ENCODE measurements around the gene PDZD2.

The PDZD2 gene

GRCh38 chr5:31832966-31833365, 194.0 kb downstream of the PDZD2 start:
- no peak for DNase-seq

GRCh38 chr5:31833710-31834109, 194.8 kb downstream of the PDZD2 start:
- DNase-seq, result no peak

GRCh38 chr5:31844622-31845345, 205.9 kb downstream of the PDZD2 start:
- no peak for DNase-seq

- no peak for DNase-seq
Observed at GRCh38 chr5:31845361-31845760, 206.4 kb downstream of the PDZD2 start.

GRCh38 chr5:31846934-31847333, 208.0 kb downstream of the PDZD2 start:
- no peak for DNase-seq

- DNase-seq, result no peak
Observed at GRCh38 chr5:31847354-31847753, 208.4 kb downstream of the PDZD2 start.

- no peak for DNase-seq
Observed at GRCh38 chr5:31850981-31851689, 212.2 kb downstream of the PDZD2 start.

GRCh38 chr5:31853398-31854135, 214.6 kb downstream of the PDZD2 start:
- no peak for DNase-seq

GRCh38 chr5:31854181-31855133, 215.5 kb downstream of the PDZD2 start:
- no peak for DNase-seq

GRCh38 chr5:31855134-31856040, 216.5 kb downstream of the PDZD2 start:
- no peak for DNase-seq

- DNase-seq, result no peak
Observed at GRCh38 chr5:31859096-31859495, 220.2 kb downstream of the PDZD2 start.

- DNase-seq, result no peak
Observed at GRCh38 chr5:31860278-31860677, 221.3 kb downstream of the PDZD2 start.

- DNase-seq, result no peak
Observed at GRCh38 chr5:31860726-31861433, 221.9 kb downstream of the PDZD2 start.

- no peak for DNase-seq
Observed at GRCh38 chr5:31861601-31862000, 222.7 kb downstream of the PDZD2 start.

- no peak for DNase-seq
Observed at GRCh38 chr5:31863991-31864411, 225.1 kb downstream of the PDZD2 start.

GRCh38 chr5:31866166-31866565, 227.2 kb downstream of the PDZD2 start:
- DNase-seq, result no peak

GRCh38 chr5:31867219-31867618, 228.3 kb downstream of the PDZD2 start:
- no peak for DNase-seq

GRCh38 chr5:31880449-31880848, 241.5 kb downstream of the PDZD2 start:
- DNase-seq, result no peak

GRCh38 chr5:31884896-31885295, 246.0 kb downstream of the PDZD2 start:
- no peak for DNase-seq

- no peak for DNase-seq
Observed at GRCh38 chr5:31886206-31886605, 247.3 kb downstream of the PDZD2 start.

GRCh38 chr5:31887556-31887955, 248.6 kb downstream of the PDZD2 start:
- DNase-seq, result no peak
